Nephron (organoid): ENCODE measurements around the gene PKHD1.

ENCODE experiments used
- H3K27ac Mint-ChIP-seq, 3 experiments: 2 replicates each; pipeline ENCODE4 v1.8.0; 2020; ENCODE audit warnings: mixed read lengths in 3 of 3, mild to moderate bottlenecking in 2 of 3, moderate library complexity in 1 of 3
- H3K27me3 Mint-ChIP-seq: 2 replicates; pipeline ENCODE4 v1.8.0; 2021; ENCODE audit warnings: low read depth, mild to moderate bottlenecking, moderate library complexity, mixed read lengths
- H3K36me3 Mint-ChIP-seq: 2 replicates; pipeline ENCODE4 v1.8.0; 2020; ENCODE audit warnings: low read depth, mixed read lengths
- H3K4me1 Mint-ChIP-seq: 2 replicates; pipeline ENCODE4 v1.8.0; 2020; ENCODE audit warnings: mixed read lengths
- H3K4me3 Mint-ChIP-seq, 3 experiments: 2 replicates each; pipeline ENCODE4 v1.8.0; 2020; ENCODE audit warnings: mild to moderate bottlenecking in 3 of 3, mixed read lengths in 3 of 3, moderate library complexity in 2 of 3
- H3K9me3 Mint-ChIP-seq: 2 replicates; pipeline ENCODE4 v1.8.0; 2020; ENCODE audit warnings: mixed read lengths
- TF ChIP-seq, protein P1 (sequence below), 3 experiments: fragments of 200-600 bp; sonication (generic); IDR thresholded peaks; one replicate each; pipeline ENCODE4 v1.5.0; 2021; ENCODE audit warnings: antibody characterized with exemption in 3 of 3; ENCODE audit not compliant: unreplicated experiment in 3 of 3

PKHD1 gene

DNA sequence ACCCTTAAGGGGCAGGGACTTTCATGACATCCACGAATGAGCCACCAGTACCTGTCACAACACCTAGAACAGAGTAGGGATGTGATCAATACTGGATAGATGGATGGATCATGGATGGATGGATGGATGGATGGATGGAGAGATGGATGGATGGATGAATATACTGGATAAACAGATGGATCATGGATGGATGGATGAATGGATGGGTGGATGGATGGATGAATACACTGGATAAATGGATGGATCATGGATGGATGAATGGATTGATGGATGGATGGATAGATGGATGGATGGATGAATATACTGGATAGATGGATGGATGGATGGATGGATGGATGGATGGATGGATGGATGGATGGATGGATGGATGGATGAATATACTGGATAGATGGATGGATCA lies 73.0 kb downstream of the PKHD1 start:
- H3K36me3 Mint-ChIP-seq: peaks cover 12% of the 10 kb centered on the region

DNA sequence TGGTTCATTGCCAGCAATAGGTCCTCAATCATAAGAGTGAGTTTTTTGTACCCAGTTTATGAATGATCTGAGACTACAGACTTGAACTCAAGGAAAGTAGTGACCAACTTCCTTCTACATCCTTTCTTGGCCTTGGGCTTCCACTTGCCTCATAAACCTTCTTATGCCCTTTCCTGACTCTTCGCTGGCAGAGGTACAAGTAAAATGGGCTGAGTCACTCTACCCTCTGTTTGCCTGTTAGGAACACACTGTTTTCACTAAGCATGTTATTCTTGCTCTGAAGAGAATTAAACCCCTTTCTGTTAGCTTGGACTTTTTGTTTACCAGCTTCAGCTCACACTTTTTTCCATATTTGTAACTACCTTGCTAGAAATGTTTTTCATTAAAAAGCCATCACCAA lies 74.4 kb downstream of the PKHD1 start:
- no peak overlapping the region for H3K27ac Mint-ChIP-seq
- peaks cover 4% of the 10 kb centered on the region for H3K4me1 Mint-ChIP-seq
- peaks cover under 1% of the 10 kb centered on the region for H3K9me3 Mint-ChIP-seq
- peaks cover 14% of the 10 kb centered on the region for H3K36me3 Mint-ChIP-seq
- no peak overlapping the region for H3K4me3 Mint-ChIP-seq
- peaks cover 6% of the 10 kb centered on the region for H3K27me3 Mint-ChIP-seq
- TF ChIP-seq, protein P1, sequence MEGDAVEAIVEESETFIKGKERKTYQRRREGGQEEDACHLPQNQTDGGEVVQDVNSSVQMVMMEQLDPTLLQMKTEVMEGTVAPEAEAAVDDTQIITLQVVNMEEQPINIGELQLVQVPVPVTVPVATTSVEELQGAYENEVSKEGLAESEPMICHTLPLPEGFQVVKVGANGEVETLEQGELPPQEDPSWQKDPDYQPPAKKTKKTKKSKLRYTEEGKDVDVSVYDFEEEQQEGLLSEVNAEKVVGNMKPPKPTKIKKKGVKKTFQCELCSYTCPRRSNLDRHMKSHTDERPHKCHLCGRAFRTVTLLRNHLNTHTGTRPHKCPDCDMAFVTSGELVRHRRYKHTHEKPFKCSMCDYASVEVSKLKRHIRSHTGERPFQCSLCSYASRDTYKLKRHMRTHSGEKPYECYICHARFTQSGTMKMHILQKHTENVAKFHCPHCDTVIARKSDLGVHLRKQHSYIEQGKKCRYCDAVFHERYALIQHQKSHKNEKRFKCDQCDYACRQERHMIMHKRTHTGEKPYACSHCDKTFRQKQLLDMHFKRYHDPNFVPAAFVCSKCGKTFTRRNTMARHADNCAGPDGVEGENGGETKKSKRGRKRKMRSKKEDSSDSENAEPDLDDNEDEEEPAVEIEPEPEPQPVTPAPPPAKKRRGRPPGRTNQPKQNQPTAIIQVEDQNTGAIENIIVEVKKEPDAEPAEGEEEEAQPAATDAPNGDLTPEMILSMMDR (IDR thresholded peaks at IDR 0.05; ENCODE audit: unreplicated experiment in 3 of 3): no peak

More for the DNA sequence above, 73.0 kb downstream of the PKHD1 start:
- Mint-ChIP-seq H3K27ac (no peak overlapping the region), H3K4me1 (peaks cover 4% of the 10 kb centered on the region), H3K4me3 (no peak overlapping the region), H3K9me3 (no peaks in the 10 kb centered on the region), H3K27me3 (peaks cover 6% of the 10 kb centered on the region)
- TF ChIP-seq, protein P1 (IDR thresholded peaks at IDR 0.05; ENCODE audit: unreplicated experiment in 3 of 3): no peak

DNA sequence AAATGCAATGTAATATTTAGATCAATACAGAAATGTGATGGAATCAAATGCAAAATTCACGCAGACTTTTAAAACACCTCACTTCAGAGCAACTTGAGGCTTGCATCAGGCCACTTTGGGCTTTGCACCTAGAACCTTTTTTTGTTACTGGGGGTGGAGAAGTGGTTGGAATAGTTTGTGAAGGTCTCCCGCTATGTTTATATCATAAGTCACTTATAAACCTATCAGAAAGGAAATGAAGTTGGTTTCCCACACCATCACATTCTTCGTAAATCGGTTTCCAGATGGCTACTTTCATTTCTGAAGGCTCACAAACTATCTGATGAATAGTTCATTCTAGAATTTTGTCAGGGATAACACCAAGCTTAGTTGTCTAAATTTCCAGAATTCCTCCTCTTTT lies 74.8 kb downstream of the PKHD1 start:
- Mint-ChIP-seq H3K4me1 (peaks cover 4% of the 10 kb centered on the region), H3K27me3 (peaks cover 6% of the 10 kb centered on the region), H3K27ac (no peak overlapping the region), H3K4me3 (no peak overlapping the region), H3K9me3 (peaks cover 3% of the 10 kb centered on the region), H3K36me3 (peaks cover 18% of the 10 kb centered on the region)
- TF ChIP-seq, protein P1 (IDR thresholded peaks at IDR 0.05; ENCODE audit: unreplicated experiment in 3 of 3): no peak

DNA sequence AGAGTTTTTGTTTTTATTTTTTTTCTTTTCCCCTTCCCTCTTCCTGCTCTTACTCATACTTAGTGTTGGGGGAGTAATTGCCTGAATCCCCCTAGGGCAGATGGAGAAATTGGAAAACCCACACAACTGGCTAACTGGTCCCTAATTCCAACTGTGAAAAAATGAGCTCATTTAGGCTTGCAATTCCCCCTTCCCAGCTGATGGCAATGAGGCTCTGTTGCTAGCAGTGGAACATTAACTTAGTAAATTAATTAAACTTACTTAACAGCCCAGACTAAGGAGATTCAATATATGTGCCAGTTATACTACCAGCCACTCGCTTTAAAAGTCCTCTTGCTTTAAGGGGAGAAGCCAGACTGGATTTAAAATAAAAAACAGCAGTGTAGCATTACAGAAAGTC lies 76.6 kb downstream of the PKHD1 start:
- Mint-ChIP-seq H3K4me3 (no peak overlapping the region), H3K36me3 (peaks cover 20% of the 10 kb centered on the region), H3K27ac (peak overlapping the region; percentile 13 to 66 (median 61))

DNA sequence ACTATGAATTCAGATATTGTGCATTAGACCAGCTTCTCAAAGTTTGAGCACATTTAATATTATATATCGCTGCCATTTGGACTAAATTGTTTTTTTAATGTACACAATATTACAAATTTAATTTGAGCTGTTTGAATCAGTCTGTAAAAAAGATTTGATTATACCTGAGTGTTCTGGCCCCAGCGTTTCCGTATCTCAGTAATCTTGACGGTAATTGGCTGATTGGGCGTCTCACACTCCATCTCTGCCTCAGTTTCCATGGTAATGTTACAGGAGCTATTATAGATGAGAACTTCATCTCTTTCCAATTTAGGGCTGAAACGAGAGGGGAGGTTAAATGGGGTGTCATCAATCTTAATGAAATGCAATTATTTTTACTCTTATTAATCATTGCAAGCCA lies 77.3 kb downstream of the PKHD1 start:
- no peak overlapping the region for H3K27ac Mint-ChIP-seq
- H3K4me3 Mint-ChIP-seq: no peak overlapping the region
- peaks cover 6% of the 10 kb centered on the region for H3K27me3 Mint-ChIP-seq
- TF ChIP-seq, protein P1 (IDR thresholded peaks at IDR 0.05; ENCODE audit: unreplicated experiment in 3 of 3): no peak
- peaks cover 23% of the 10 kb centered on the region for H3K36me3 Mint-ChIP-seq
- peaks cover 3% of the 10 kb centered on the region for H3K9me3 Mint-ChIP-seq
- peaks cover 4% of the 10 kb centered on the region for H3K4me1 Mint-ChIP-seq

More for the DNA sequence above, 76.6 kb downstream of the PKHD1 start:
- TF ChIP-seq, protein P1 (IDR thresholded peaks at IDR 0.05; ENCODE audit: unreplicated experiment in 3 of 3): no peak
- H3K27me3 Mint-ChIP-seq: peaks cover 6% of the 10 kb centered on the region
- peaks cover 3% of the 10 kb centered on the region for H3K9me3 Mint-ChIP-seq
- peaks cover 4% of the 10 kb centered on the region for H3K4me1 Mint-ChIP-seq

DNA sequence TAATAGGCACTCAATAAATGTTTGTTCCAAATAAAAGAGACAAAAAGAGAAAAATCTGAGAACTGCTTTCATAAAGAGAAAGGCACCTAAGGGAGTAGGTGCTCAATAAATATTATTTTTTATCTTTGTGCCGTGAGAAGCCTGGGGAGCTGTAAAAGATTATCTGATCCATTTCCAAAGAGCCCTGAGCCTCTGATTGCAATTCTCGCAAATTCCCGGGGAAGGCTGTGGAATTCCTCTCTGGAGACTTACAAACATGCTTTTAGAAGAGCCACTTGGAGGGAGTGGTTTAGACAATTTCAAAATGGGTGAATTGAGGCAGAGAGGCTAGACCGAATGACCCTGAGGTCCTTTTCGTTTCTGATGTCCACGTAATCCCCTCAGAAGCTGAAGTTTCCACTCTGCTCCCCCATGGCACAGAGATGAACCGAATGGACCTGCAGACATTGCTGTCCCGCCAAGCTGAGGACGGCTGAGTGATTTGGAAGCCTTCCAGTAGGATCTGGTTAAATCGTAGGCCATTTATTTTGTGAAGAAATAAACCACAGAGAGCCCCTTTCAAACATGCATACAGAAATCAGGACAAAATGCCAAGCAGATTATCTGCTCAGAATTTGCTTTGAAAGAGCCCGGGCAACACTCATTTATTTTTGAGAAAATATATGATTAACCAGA lies 77.8 kb downstream of the PKHD1 start:
- Mint-ChIP-seq H3K36me3 (peaks cover 25% of the 10 kb centered on the region), H3K27me3 (peaks cover 5% of the 10 kb centered on the region), H3K4me3 (no peak overlapping the region), H3K4me1 (peaks cover 4% of the 10 kb centered on the region), H3K9me3 (peaks cover 3% of the 10 kb centered on the region), H3K27ac (peak overlapping the region in 1 of 3 experiments; percentile 20)
- TF ChIP-seq, protein P1 (IDR thresholded peaks at IDR 0.05; ENCODE audit: unreplicated experiment in 3 of 3): no peak
